Parathyroid adenoma (tissue), 2 donors: ENCODE data around the gene MX1.

ENCODE experiments used
- H2AFZ ChIP-seq: fragments of 300-600 bp; sonication (generic); one replicate; pipeline ENCODE4 v1.7.0; 2017; ENCODE audit warnings: antibody characterized with exemption, mild to moderate bottlenecking
- H3K27ac ChIP-seq: fragments of 300-600 bp; sonication (generic); one replicate; pipeline ENCODE4 v1.7.0; 2017
- H3K27me3 ChIP-seq: fragments of 300-600 bp; sonication (generic); one replicate; pipeline ENCODE4 v1.7.0; 2017; ENCODE audit warnings: low read length; ENCODE audit not compliant: control insufficient read depth, insufficient read depth
- H3K36me3 ChIP-seq: fragments of 300-600 bp; sonication (generic); one replicate; pipeline ENCODE4 v1.7.0; 2017; ENCODE audit warnings: low read length; ENCODE audit not compliant: control insufficient read depth, insufficient read depth
- H3K4me1 ChIP-seq: fragments of 300-600 bp; sonication (generic); one replicate; pipeline ENCODE4 v1.7.0; 2017; ENCODE audit warnings: control low read depth
- H3K4me2 ChIP-seq: fragments of 300-600 bp; sonication (generic); one replicate; pipeline ENCODE4 v1.7.0; 2017; ENCODE audit warnings: low read length
- H3K4me3 ChIP-seq: fragments of 300-600 bp; sonication (generic); one replicate; pipeline ENCODE4 v1.7.0; 2017; ENCODE audit warnings: low read depth, low read length
- H3K79me2 ChIP-seq: fragments of 300-600 bp; sonication (generic); one replicate; pipeline ENCODE4 v1.7.0; 2017; ENCODE audit warnings: control low read depth
- H3K9ac ChIP-seq: fragments of 300-600 bp; sonication (generic); one replicate; pipeline ENCODE4 v1.7.0; 2017; ENCODE audit warnings: mild to moderate bottlenecking
- H3K9me3 ChIP-seq: fragments of 300-600 bp; sonication (generic); one replicate; pipeline ENCODE4 v1.7.0; 2017; ENCODE audit warnings: low read length; ENCODE audit not compliant: control insufficient read depth
- TF ChIP-seq, protein P1 (sequence below): fragments of 300-600 bp; sonication (generic); IDR thresholded peaks from one replicate; pipeline ENCODE4 v1.7.0; 2017; ENCODE audit warnings: antibody characterized with exemption, mild to moderate bottlenecking
- donor health status: primary hyperparathyroidism.

MX1 gene

GRCh38 chr21:41387042-41387819 lies 38.8 kb upstream of the MX1 start:
- Histone ChIP-seq H3K36me3 (no peaks in the 10 kb centered on the region), H3K27me3 (no peaks in the 10 kb centered on the region), H3K4me2 (no peak overlapping the region), H3K9me3 (no peaks in the 10 kb centered on the region), H3K4me1 (no peaks in the 10 kb centered on the region), H3K9ac (no peak overlapping the region), H3K27ac (no peak overlapping the region), H3K4me3 (no peak overlapping the region), H3K79me2 (no peaks in the 10 kb centered on the region), H2AFZ (no peak overlapping the region)
- TF ChIP-seq, protein P1, sequence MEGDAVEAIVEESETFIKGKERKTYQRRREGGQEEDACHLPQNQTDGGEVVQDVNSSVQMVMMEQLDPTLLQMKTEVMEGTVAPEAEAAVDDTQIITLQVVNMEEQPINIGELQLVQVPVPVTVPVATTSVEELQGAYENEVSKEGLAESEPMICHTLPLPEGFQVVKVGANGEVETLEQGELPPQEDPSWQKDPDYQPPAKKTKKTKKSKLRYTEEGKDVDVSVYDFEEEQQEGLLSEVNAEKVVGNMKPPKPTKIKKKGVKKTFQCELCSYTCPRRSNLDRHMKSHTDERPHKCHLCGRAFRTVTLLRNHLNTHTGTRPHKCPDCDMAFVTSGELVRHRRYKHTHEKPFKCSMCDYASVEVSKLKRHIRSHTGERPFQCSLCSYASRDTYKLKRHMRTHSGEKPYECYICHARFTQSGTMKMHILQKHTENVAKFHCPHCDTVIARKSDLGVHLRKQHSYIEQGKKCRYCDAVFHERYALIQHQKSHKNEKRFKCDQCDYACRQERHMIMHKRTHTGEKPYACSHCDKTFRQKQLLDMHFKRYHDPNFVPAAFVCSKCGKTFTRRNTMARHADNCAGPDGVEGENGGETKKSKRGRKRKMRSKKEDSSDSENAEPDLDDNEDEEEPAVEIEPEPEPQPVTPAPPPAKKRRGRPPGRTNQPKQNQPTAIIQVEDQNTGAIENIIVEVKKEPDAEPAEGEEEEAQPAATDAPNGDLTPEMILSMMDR, result no peak

DNA sequence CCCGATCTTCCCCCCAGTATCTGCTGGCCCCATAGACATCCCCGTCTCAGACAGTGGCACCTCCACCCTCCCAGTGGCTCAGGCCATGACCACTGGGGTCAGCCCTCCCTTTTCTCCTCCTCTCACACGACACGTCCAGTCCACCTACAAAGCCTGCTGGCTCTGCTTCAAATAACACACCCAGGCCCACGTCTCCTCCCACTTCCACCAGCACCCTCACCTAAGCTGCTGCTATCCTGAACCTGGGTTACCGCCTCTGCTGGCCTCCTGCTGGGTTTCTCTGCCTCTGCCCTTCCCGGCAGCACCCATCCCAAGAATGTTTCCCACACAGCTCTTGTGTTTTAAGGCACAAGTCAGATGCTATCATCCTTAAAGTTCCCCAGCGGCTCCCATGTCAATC lies 38.2 kb upstream of the MX1 start:
- H3K36me3 ChIP-seq, result no peaks in the 10 kb centered on the region
- no peaks in the 10 kb centered on the region for H3K4me1 ChIP-seq
- H3K4me3 ChIP-seq, result no peak overlapping the region
- H3K9ac ChIP-seq, result no peak overlapping the region
- H3K4me2 ChIP-seq, result no peak overlapping the region
- no peaks in the 10 kb centered on the region for H3K27me3 ChIP-seq
- TF ChIP-seq, protein P1, result no peak
- H3K27ac ChIP-seq, result no peak overlapping the region
- H3K9me3 ChIP-seq, result no peaks in the 10 kb centered on the region
- H2AFZ ChIP-seq, result no peak overlapping the region
- H3K79me2 ChIP-seq, result no peaks in the 10 kb centered on the region

DNA sequence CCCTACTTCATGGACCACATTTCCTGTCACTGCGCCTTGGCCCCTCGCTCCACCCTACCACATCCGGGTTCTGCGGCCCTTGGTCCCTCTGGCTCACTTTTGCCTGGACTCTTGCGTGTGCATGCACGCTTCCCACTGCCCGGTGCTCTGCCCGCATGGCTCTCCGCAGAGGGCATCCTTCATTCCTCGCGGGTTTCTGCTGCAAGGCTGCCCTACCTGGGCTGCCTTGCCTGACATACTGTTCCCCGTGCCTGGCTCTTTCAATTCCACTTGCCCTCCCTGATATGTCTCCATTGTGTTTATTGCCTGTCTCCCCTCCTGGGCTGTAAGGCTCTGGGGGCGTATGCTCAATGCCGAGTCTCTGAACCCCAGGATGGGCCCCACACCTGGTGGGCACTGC lies 37.8 kb upstream of the MX1 start:
- no peaks in the 10 kb centered on the region for H3K9me3 ChIP-seq
- H3K36me3 ChIP-seq, result no peaks in the 10 kb centered on the region
- H2AFZ ChIP-seq, result no peak overlapping the region
- no peak overlapping the region for H3K4me3 ChIP-seq
- H3K4me2 ChIP-seq, result no peak overlapping the region
- no peaks in the 10 kb centered on the region for H3K79me2 ChIP-seq
- H3K4me1 ChIP-seq, result no peaks in the 10 kb centered on the region
- TF ChIP-seq, protein P1, result no peak
- H3K9ac ChIP-seq, result no peak overlapping the region
- H3K27me3 ChIP-seq, result no peaks in the 10 kb centered on the region
- no peak overlapping the region for H3K27ac ChIP-seq

DNA sequence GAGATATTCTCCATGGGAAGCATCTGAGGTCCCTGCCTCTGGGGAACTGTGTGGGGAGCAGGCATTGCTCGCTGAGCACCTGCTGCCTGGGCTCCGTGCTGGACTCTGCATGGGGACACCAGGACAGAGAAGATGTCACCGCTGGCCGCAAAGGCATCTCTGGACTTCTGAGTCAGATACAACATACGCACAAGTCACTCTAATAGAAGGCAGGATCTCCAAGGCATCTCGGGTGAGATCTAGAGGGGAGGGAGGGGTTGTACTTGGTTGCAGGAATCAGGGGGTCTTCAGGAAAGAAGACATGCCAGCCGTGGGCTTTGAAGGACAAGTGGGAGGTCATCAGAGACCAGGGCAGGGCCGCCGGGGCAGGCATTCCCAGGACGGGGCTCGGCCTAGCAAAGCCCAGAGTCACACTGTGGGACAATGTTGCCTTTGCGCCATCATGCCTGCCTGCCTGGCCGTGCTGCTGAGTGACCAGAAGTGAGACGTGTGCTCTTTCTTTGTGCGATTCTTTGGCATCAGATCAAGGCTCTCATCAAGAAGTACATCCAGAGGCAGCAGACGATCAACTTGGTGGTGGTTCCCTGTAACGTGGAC lies 35.9 kb upstream of the MX1 start:
- TF ChIP-seq, protein P1, result no peak
- H3K9me3 ChIP-seq, result no peaks in the 10 kb centered on the region
- H3K4me1 ChIP-seq, result no peaks in the 10 kb centered on the region
- H3K27me3 ChIP-seq, result no peaks in the 10 kb centered on the region
- H3K4me2 ChIP-seq, result no peak overlapping the region
- H3K4me3 ChIP-seq, result no peak overlapping the region
- H3K36me3 ChIP-seq, result no peaks in the 10 kb centered on the region
- H3K79me2 ChIP-seq, result no peaks in the 10 kb centered on the region
- H3K9ac ChIP-seq, result no peak overlapping the region
- no peak overlapping the region for H2AFZ ChIP-seq
- no peak overlapping the region for H3K27ac ChIP-seq
